AG08395 (cell line): ENCODE results near the gene SERHL2.
A peak's percentile ranks its signal among the peaks of the same experiment; 100 is the strongest.

Experiments used
- DNase-seq: peaks from one replicate; pipeline ENCODE4 v3.0.0; 2012; ENCODE audit warnings: mixed read lengths, low spot score

Gene SERHL2

DNA sequence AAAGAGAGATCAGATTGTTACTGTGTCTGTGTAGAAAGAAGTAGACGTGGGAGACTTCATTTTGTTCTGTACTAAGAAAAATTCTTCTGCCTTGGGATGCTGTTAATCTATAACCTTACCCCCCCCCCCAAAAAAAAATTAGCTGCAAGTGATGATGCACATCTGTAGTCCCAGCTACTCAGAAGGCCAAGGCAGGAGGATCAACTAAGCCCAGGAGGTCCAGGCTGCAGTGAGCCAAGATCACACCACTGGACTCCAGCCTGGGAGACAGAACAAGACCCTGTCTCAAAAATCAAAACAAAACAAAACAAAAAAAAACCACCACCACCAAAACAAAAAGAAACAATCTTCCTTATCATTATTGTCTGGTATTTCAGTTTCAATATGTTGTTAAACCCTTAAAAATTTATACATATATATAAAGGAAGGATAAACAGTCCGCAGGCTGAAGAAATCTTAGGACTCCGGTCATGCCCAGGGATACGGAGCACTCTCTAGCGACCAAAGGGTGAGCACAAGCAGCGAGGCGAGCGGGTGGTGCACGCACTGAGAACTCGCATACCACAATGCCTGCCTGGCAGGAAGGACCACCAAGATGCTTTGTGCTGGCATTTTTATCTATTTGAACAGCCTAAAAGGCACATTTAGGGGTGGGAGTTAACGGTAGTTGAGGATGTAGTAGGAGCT lies 54.5 kb downstream of the SERHL2 start:
- DNase-seq = no peak

DNA sequence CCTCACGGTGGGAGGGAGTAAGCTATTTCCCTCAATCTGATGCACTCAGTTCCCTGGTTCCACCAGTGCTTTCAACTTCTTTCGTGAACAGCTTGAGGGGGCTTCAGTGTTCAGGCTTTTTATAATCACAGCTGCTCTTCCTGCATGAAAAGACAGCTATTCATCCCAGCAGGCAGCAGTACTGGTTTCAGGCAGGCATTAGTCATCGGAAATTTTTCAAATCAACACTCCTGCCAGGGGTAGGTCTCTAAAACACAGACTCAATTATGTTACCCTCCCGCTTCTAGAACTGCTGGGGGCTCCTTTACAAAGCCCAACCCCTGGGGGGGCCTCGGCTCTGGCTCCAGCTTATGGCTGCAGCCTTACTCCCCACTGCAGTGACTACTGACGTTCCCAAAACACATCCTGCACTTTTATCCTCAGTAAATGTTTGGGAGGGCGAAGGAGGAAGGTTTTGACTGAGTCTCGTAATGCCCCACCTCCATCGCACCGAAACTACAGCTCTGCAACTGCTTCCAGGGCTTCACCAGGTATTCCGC lies 55.1 kb downstream of the SERHL2 start:
- DNase-seq = peak; percentile 64

- no peak for DNase-seq
Observed at GRCh38 chr22:42610186-42610585, 56.4 kb downstream of the SERHL2 start.

DNA sequence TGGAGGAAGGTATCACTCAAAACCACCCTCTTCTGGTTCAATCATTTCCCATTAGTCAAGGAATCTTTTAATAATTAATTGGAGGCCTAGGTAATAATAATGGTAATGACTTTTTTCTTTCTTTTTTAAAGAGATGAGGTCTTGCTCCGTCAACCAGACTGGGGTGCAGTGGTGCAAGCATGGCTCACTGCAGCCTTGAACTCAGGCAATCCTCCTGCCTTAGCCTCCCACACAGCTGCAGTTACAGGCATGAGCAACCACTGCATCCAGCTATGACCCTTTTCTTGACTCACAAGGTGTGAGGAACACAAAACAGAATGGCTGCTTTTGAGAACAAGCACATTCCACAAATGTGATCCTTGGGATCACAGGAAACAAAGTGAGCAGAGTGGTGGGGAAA lies 57.3 kb downstream of the SERHL2 start:
- no peak for DNase-seq

DNA sequence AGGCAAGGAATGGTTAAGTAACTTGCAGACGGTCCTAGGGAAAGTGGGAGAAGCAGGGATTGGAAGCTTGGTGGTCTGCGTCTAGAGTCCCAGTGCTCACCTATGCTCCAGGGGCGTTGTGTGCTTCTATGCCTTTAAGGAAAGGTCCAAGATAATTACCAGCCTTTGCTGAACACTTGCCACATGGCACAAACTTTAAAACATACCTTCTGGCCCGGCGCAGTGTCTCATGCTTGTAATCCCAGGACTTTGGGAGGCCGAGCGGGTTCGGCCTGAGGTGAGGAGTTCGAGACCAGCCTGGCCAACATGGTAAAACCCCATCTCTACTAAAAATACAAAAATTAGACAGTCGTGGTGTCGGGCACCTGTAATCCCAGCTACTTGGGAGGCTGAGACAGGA lies 58.6 kb downstream of the SERHL2 start:
- DNase-seq = no peak

- peak; percentile 18 for DNase-seq
Observed at GRCh38 chr22:42613872-42614301, 60.1 kb downstream of the SERHL2 start.

GRCh38 chr22:42614312-42615091 lies 60.7 kb downstream of the SERHL2 start, which contains the start of gene POLDIP3:
POLDIP3 (minus strand) TSS chr22:42614883; CDS start chr22:42614857, 26 bp downstream.
- DNase-seq = peak; percentile 97

DNA sequence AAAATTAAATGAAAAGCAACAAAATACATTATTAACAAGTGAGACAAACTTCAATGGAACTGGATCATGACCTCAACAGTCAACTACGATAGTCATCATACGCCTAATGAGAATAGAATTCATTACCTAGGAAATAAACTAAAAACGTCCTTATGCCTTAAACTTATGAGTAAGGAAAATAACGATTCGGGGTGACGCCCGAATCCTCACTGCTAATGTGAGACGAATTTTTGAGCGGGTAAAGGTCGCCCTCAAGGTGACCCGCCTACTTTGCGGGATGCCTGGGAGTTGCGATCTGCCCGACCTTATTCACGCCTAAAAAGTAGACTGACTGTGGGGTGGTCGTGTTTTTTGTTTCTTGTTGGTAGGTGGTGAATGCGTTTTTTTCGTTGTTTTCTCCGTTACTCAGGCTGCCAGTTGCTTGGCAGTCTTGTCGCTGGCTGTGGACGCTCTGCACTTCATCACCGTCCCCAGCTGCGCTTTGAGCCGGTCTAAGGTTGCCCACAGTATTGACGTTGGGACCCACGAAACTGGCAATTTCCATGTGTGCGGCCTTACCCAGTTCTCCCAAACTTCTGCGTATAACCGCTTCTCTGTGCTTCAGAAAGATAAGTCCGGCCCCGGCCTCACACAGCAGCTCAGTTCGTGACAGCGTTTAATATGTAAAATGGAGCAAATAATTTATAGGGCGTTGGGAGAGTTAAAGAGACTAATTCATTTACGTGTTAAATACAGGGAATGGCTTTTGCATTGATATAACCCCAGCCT lies 61.5 kb downstream of the SERHL2 start:
- peak; percentile 92 for DNase-seq

GRCh38 chr22:42615860-42616175 lies 62.1 kb downstream of the SERHL2 start:
- DNase-seq = peak; percentile 20

DNA sequence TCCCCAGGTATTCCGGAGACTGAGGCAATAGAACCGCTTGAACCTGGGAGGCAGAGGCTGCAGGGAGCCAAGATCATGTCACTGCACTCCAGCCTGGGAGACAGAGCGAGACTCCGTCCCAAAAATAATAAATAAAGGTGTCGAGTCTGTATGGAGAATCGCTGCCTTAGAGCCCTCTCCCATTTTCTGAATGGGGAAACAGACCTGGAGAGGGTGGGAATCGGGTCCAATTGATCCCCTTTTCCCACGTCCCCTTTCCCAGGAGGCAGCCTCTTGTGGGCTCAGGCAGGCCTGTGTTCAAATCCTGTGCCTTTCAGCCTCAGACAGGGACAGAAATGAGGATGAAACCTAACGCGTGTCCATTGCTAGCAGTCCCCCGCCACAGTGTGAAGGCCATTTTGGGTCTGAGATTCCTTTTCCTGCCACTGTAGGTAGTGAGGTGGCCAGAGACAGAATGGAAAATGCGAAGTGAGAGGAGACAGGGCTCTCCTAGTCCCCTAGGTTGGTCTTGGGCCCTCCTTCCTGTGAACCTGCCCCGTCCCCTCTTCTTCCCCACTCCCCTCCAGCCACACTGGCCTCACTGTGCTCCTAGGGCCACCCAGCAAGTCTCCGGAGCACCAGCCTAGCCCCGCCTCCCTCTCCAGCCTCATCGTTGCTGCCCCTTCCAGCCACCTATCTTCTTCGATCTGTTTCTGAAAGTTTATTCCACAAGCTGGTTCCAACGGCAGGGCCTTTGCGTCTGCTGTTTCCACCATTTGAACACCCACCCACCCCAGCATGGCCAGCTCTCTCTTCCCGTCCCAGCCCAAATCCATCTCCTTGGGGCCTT lies 63.6 kb downstream of the SERHL2 start:
- no peak for DNase-seq

GRCh38 chr22:42619261-42620063 lies 65.7 kb downstream of the SERHL2 start:
- DNase-seq = no peak

DNA sequence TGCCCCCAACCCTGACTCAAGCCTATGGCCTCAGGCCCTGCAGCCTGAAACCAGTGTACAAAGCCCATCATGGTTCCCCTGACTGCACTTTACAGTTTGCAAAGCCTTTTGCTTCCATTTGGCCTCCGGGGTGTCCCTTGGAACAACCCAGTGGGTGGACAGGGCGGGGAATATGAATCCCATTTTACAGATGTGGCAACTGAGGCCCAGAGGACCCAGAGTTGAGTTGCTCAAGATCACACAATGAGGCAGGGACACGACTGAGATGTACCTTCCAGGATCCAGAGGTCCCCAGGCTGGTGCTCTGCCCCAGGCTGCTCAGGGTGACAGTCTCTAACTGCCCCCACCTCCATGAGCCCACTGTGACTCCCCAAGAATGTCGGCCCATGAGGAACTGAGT lies 66.3 kb downstream of the SERHL2 start:
- DNase-seq = no peak

- peak; percentile 94 for DNase-seq
Observed at GRCh38 chr22:42621505-42622002, 67.8 kb downstream of the SERHL2 start.

GRCh38 chr22:42622061-42622710 lies 68.4 kb downstream of the SERHL2 start:
- no peak for DNase-seq

GRCh38 chr22:42623301-42623751 lies 69.6 kb downstream of the SERHL2 start:
- DNase-seq = no peak
